ENCODE data around the gene SLC9A4. TPM values are rescaled to one million over a fixed set of nuclear protein-coding genes. Genes with fewer than 3 reads are reported as not detected.

The SLC9A4 gene
- total and polyA plus RNA-seq, 2 donors (not counting 3 experiments of a cell fraction or from before 2014, with no cell fraction given) = not detected

- dilution Hi-C loops (cut with MboI; ENCODE audit: extremely low pct_ligation_motif_present, low sequenced_read_pairs) = no loop called here
- POLR2A ChIA-PET = no interaction called here
- Histone ChIP-seq H3K27me3 (ENCODE audit: control insufficient read depth in 2 of 2, insufficient read depth in 2 of 2, low read length in 2 of 2) (no peaks in the 10 kb centered on the region), H3K4me3 (replicated peaks in 1 of 3; ENCODE audit: insufficient read depth in 1 of 3, low read depth in 1 of 3, low read length in 3 of 3) (no peak overlapping the region), H3K79me2 (ENCODE audit: control insufficient read depth, insufficient read depth, low read length) (no peaks in the 10 kb centered on the region), H3K9me3 (replicated peaks; ENCODE audit: control insufficient read depth, insufficient read depth, low read length) (no peaks in the 10 kb centered on the region), H2AFZ (ENCODE audit: low read depth, low read length) (no peak overlapping the region), H3K9ac (replicated peaks; ENCODE audit: extremely low read depth, insufficient read depth, low read length) (no peak overlapping the region), H3K4me1 (ENCODE audit: control insufficient read depth, extremely low read depth, insufficient read depth, low read length) (no peaks in the 10 kb centered on the region), H3K27ac (ENCODE audit: insufficient read depth, low read depth, low read length) (no peak overlapping the region), H4K20me1 (replicated peaks; ENCODE audit: control insufficient read depth, extremely low read depth, insufficient read depth, low read length) (no peaks in the 10 kb centered on the region), H3K36me3 (ENCODE audit: control insufficient read depth in 2 of 2, extremely low read depth in 1 of 2, insufficient read depth in 2 of 2, low read length in 2 of 2) (no peaks in the 10 kb centered on the region), H3K4me2 (ENCODE audit: insufficient read depth, low read length) (no peak overlapping the region), H3K9me1 (replicated peaks; ENCODE audit: control insufficient read depth, extremely low read depth, insufficient read depth, low read length) (no peaks in the 10 kb centered on the region)
- BruUV-seq (replicated peaks) = no TSS peak
- no peak for TF ChIP-seq MAX (IDR thresholded peaks at IDR 0.05; ENCODE audit: insufficient read depth, insufficient read length)
- TF ChIP-seq EZH2 (IDR thresholded peaks at IDR 0.05; ENCODE audit: borderline replicate concordance, low read depth, low read length, severe bottlenecking) = no peak
- no peak for TF ChIP-seq POLR2A (IDR thresholded peaks at IDR 0.05; ENCODE audit: low read depth, low read length)
- no peak for TF ChIP-seq JUN (IDR thresholded peaks at IDR 0.05; ENCODE audit: borderline replicate concordance, insufficient read depth, insufficient read length, low read depth)
- no peak for TF ChIP-seq CTCF (IDR thresholded peaks at IDR 0.05; ENCODE audit: extremely low read depth in 1 of 2, insufficient read depth in 1 of 2, low read depth in 1 of 2, low read length in 2 of 2)
- TF ChIP-seq GATA2 (IDR thresholded peaks at IDR 0.05; ENCODE audit: insufficient read depth, insufficient read length, low read depth, low read length) = no peak
- TF ChIP-seq MYC (IDR thresholded peaks at IDR 0.05; ENCODE audit: low read depth, low read length) = no peak
- TF ChIP-seq FOS (IDR thresholded peaks at IDR 0.05; ENCODE audit: borderline replicate concordance, insufficient read depth, low read length) = no peak
- TF ChIP-seq POLR2AphosphoS5 (IDR thresholded peaks at IDR 0.05; ENCODE audit: insufficient read depth, low read depth, low read length) = no peak
- intact Hi-C loops (cut with micrococcal nuclease) = no loop called here
- DNase-seq (ENCODE audit: low read depth, low spot score) (no peak), FAIRE-seq (no peak)
- CTCF ChIA-PET = interaction anchor here (0.8 to 1.7 kb wide), 3 partner anchors 10 to 66 kb away, joined by 3 to 5 read pairs (median 3); no protein-coding TSS in a partner anchor
Measured at GRCh38 chr2:102550151-102550550, 77.1 kb downstream of the SLC9A4 start.

Measured in endothelial cell of umbilical vein (primary cell).